WTC11 (cell line): ENCODE measurements around the gene TMEM151B. TPM values are rescaled to one million over a fixed set of nuclear protein-coding genes. Genes with fewer than 3 reads are reported as not detected.
"Not testable (repeated sequence)": the region's sequence is repeated elsewhere in the genome, so short reads cannot be mapped to it uniquely, and the experiment has no call there.

ENCODE experiments used
- ATAC-seq: fragments of 200-7000 bp; cut with Tn5 transposase; 2 replicates; pipeline ENCODE4 v1.10.0; 2021; ENCODE audit warnings: mild to moderate bottlenecking, moderate library complexity
- CTCF ChIA-PET: fragments of 300-600 bp; sonication (Branson Sonifier 250); formaldehyde crosslinking; loops from one replicate; lab custom pipeline; 2021; ENCODE audit warnings: antibody characterized with exemption; lab: Charles Lee
- POLR2A ChIA-PET: fragments of 350-600 bp; sonication (Branson Sonifier 250); formaldehyde crosslinking; loops from one replicate; lab custom pipeline; 2021; ENCODE audit warnings: antibody characterized with exemption; lab: Charles Lee
- DNase-seq: peaks from one replicate; pipeline ENCODE4 v3.0.0; 2021; ENCODE audit warnings: low spot score
- H3K27ac Mint-ChIP-seq: 2 replicates; pipeline ENCODE4 v1.8.0; 2021; ENCODE audit warnings: mixed read lengths
- H3K27me3 Mint-ChIP-seq: 2 replicates; pipeline ENCODE4 v1.8.0; 2021; ENCODE audit warnings: low read depth, mild to moderate bottlenecking, moderate library complexity, mixed read lengths
- H3K36me3 Mint-ChIP-seq: 2 replicates; pipeline ENCODE4 v1.8.0; 2021; ENCODE audit warnings: mixed read lengths
- H3K4me1 Mint-ChIP-seq: 2 replicates; pipeline ENCODE4 v1.8.0; 2022; ENCODE audit warnings: mixed read lengths
- H3K4me3 Mint-ChIP-seq: 2 replicates; pipeline ENCODE4 v1.8.0; 2021; ENCODE audit warnings: mild to moderate bottlenecking, moderate library complexity, mixed read lengths
- H3K9me3 Mint-ChIP-seq: 2 replicates; pipeline ENCODE4 v1.8.0; 2021; ENCODE audit warnings: mixed read lengths
- CREB1 ChIP-seq: sonication (generic); formaldehyde crosslinking; IDR thresholded peaks from 2 replicates; pipeline ENCODE4 v1.8.0; 2023; ENCODE audit warnings: mild to moderate bottlenecking, missing genetic modification reagents
- ELF4 ChIP-seq: sonication (generic); formaldehyde crosslinking; IDR thresholded peaks from 2 replicates; pipeline ENCODE4 v1.8.1; 2022; ENCODE audit warnings: low read depth, mild to moderate bottlenecking, moderate library complexity, missing genetic modification reagents
- GTF2I ChIP-seq: fragments of 250-450 bp; sonication (Bioruptor Pico); conservative IDR thresholded peaks from 2 replicates; pipeline ENCODE4 v1.4.0; 2021; ENCODE audit warnings: mild to moderate bottlenecking
- KAT7 ChIP-seq: sonication (generic); formaldehyde crosslinking; IDR thresholded peaks from 2 replicates; pipeline ENCODE4 v1.8.1; 2023; ENCODE audit warnings: missing genetic modification reagents, mild to moderate bottlenecking, borderline replicate concordance
- MYBL2 ChIP-seq: sonication (generic); formaldehyde crosslinking; IDR thresholded peaks from 2 replicates; pipeline ENCODE4 v1.8.1; 2023; ENCODE audit warnings: mild to moderate bottlenecking, moderate library complexity, missing genetic modification reagents
- NFATC4 ChIP-seq: fragments of 250-450 bp; sonication (Bioruptor Pico); IDR thresholded peaks from 2 replicates; pipeline ENCODE4 v1.9.0; 2021; ENCODE audit warnings: mild to moderate bottlenecking
- NR2C2 ChIP-seq: sonication (generic); formaldehyde crosslinking; IDR thresholded peaks from 2 replicates; pipeline ENCODE4 v1.8.0; 2022; ENCODE audit warnings: mild to moderate bottlenecking, missing genetic modification reagents
- OVOL2 ChIP-seq: fragments of 250-450 bp; sonication (Bioruptor Pico); IDR thresholded peaks from 2 replicates; pipeline ENCODE4 v1.9.0; 2021; ENCODE audit warnings: mild to moderate bottlenecking, borderline replicate concordance
- RORB ChIP-seq: fragments of 250-450 bp; sonication (Bioruptor Pico); IDR thresholded peaks from 2 replicates; pipeline ENCODE4 v1.9.0; 2021; ENCODE audit warnings: mild to moderate bottlenecking
- ZNF396 ChIP-seq: fragments of 250-450 bp; sonication (Bioruptor Pico); IDR thresholded peaks from 2 replicates; pipeline ENCODE4 v1.8.0; 2021; ENCODE audit warnings: mild to moderate bottlenecking, moderate library complexity, borderline replicate concordance
- ZNF416 ChIP-seq: fragments of 250-450 bp; sonication (Bioruptor Pico); IDR thresholded peaks from 2 replicates; pipeline ENCODE4 v1.9.0; 2021; ENCODE audit warnings: mild to moderate bottlenecking, inconsistent platforms
- total RNA-seq: library from RNA; stranded (reverse); gene quantifications from 3 replicates; pipeline ENCODE4 v1.2.3, GENCODE V29; 2021
- TF ChIP-seq, protein P1 (sequence below): sonication (generic); formaldehyde crosslinking; IDR thresholded peaks from 2 replicates; pipeline ENCODE4 v1.8.1; 2023; ENCODE audit warnings: mild to moderate bottlenecking, missing genetic modification reagents, moderate library complexity
- TF ChIP-seq, protein P2 (sequence below): sonication (generic); formaldehyde crosslinking; IDR thresholded peaks from 2 replicates; pipeline ENCODE4 v1.8.1; 2022; ENCODE audit warnings: low read depth, missing genetic modification reagents, borderline replicate concordance
- TF ChIP-seq, protein P3 (sequence below): sonication (generic); formaldehyde crosslinking; IDR thresholded peaks from 2 replicates; pipeline ENCODE4 v1.8.1; 2023; ENCODE audit warnings: mild to moderate bottlenecking, missing genetic modification reagents
- TF ChIP-seq, protein P4 (sequence below): fragments of 250-450 bp; sonication (Bioruptor Pico); conservative IDR thresholded peaks from 2 replicates; pipeline ENCODE4 v1.9.0; 2021; ENCODE audit warnings: mild to moderate bottlenecking
- TF ChIP-seq, protein P5 (sequence below): sonication (generic); formaldehyde crosslinking; IDR thresholded peaks from 2 replicates; pipeline ENCODE4 v1.8.1; 2023; ENCODE audit warnings: mild to moderate bottlenecking, missing genetic modification reagents, borderline replicate concordance
- TF ChIP-seq, protein P6 (sequence below): sonication (generic); formaldehyde crosslinking; IDR thresholded peaks from 2 replicates; pipeline ENCODE4 v1.8.0; 2022; ENCODE audit warnings: mild to moderate bottlenecking, missing genetic modification reagents
- TF ChIP-seq, protein P7 (sequence below): sonication (generic); formaldehyde crosslinking; IDR thresholded peaks from 2 replicates; pipeline ENCODE4 v1.8.1; 2023; ENCODE audit warnings: mild to moderate bottlenecking, missing genetic modification reagents

TMEM151B gene
- total RNA-seq, 1 experiment from 2014 or later, result 5.5 TPM

DNA sequence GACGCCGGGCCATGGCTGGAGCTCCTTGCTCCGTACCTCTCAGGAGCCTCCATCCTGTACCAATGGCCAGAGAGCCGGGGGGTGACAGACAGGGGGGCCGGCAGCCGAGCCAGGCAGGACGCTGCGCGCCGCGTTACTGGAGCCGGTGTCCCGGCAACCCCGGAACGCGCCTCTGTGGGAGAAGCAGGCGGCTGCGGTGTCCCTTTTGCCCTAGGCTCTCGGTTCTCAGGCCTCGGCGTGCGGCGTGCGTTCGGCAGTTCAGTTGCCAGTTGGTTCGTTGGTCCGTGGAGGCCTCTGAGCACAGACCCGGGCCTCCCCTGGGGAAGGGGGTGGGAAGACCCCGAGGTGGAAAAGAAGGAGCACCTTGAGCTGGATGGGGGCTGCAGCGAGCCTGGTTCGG, 72.2 kb downstream of the TMEM151B start, which contains the start of gene SPATS1:
TSS of gene SPATS1 (plus strand) at position 162 of the 400 bp plus-strand sequence. CDS start 446 bp downstream, outside the sequence.
- TF ChIP-seq CREB1 (no peak), NR2C2 (no peak), GTF2I (no peak), ZNF396 (no peak)
- TF ChIP-seq, protein P1, sequence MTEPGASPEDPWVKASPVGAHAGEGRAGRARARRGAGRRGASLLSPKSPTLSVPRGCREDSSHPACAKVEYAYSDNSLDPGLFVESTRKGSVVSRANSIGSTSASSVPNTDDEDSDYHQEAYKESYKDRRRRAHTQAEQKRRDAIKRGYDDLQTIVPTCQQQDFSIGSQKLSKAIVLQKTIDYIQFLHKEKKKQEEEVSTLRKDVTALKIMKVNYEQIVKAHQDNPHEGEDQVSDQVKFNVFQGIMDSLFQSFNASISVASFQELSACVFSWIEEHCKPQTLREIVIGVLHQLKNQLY, result no peak
- peak; percentile 67 for ATAC-seq
- Mint-ChIP-seq H3K4me3 (peak within 1 kb of the TSS; percentile 41), H3K36me3 (no peaks in the 10 kb centered on the region), H3K27ac (no peak within 1 kb of the TSS), H3K27me3 (peaks cover 28% of the 10 kb centered on the region), H3K4me1 (peaks cover 11% of the 10 kb centered on the region), H3K9me3 (no peaks in the 10 kb centered on the region)
- DNase-seq, result peak; percentile 71
- CTCF ChIA-PET, result interaction anchor here (0.7 to 3.2 kb wide), 6 partner anchors 30 to 108 kb away, joined by 3 to 18 read pairs (median 8); partner anchors contain the start of genes AARS2 and TMEM151B
- POLR2A ChIA-PET, result interaction anchor here (0.5 to 1.2 kb wide), 3 partner anchors 29 to 1908 kb away, joined by 3 read pairs; partner anchors contain the start of genes AARS2 and TMEM151B

DNA sequence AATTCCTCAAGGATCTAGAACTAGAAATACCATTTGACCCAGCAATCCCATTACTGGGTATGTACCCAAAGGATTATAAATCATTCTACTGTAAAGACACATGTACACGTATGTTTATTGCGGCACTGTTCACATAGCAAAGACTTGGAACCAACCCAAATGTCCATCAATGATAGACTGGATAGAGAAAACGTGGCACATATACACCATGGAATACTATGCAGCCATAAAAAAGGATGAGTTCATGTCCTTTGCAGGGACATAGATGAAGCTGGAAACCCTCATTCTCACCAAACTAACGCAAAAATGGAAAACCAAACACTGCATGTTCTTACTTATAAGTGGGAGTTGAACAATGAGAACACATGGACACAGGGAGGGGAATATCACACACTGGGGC, 76.6 kb downstream of the TMEM151B start:
- POLR2A ChIA-PET, H3K36me3 Mint-ChIP-seq, ATAC-seq, DNase-seq, H3K9me3 Mint-ChIP-seq, CTCF ChIA-PET, H3K4me3 Mint-ChIP-seq, H3K27ac Mint-ChIP-seq: not testable (repeated sequence)
- H3K27me3 Mint-ChIP-seq, result peaks cover 23% of the 10 kb centered on the region
- H3K4me1 Mint-ChIP-seq, result peaks cover 16% of the 10 kb centered on the region

DNA sequence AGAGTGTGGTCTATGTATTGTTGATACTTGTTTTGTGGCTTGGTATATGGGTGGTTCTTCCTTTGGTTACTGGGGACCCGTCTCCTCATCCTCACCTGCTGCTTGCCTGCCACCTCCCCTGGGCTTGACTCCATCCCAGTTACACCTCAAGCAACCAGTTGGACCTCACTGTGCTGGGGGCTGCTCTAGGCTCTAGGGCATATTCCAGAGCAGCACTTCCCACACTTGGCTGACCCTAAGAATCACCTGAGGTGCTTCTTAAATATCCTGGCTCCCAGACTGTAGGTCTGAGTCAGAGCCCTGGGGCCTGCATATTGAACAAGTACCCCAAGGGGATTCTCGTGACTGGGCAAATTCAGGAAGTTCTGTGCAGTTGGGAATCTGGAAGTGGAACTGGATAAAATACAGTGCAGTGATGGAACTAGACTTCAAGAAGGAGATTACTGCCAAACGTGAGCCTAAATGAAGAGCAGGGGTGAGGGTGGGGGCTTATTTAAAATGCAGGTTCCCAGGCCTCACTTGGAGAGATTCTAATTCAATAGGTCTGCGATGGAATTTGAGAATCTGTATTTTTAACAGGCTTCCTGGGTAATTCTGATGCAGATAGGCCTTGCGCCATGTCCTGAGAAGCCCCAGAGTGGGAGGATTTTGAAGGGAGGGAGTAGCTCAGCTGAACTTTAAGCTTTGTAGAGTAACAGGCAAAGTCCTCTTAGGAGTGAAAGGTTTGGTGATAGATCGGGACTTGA, 79.8 kb downstream of the TMEM151B start:
- no peaks in the 10 kb centered on the region for H3K9me3 Mint-ChIP-seq
- ATAC-seq (peak; percentile 71), DNase-seq (no peak)
- peak overlapping the region; percentile 85; the same call in 1 of the 2 replicates for H3K27ac Mint-ChIP-seq
- CTCF ChIA-PET, result interaction anchor here (0.9 to 1.0 kb wide), 3 partner anchors 20 to 37 kb away, joined by 3 to 4 read pairs (median 3); partner anchors contain the start of gene AARS2
- H3K4me1 Mint-ChIP-seq, result peaks cover 12% of the 10 kb centered on the region
- no peak overlapping the region for H3K4me3 Mint-ChIP-seq
- POLR2A ChIA-PET, result no interaction called here
- no peaks in the 10 kb centered on the region for H3K36me3 Mint-ChIP-seq
- H3K27me3 Mint-ChIP-seq, result peaks cover 5% of the 10 kb centered on the region
- no peak for TF ChIP-seq OVOL2 (CRISPR knock-in tag)
- TF ChIP-seq KAT7 (CRISPR knock-in tag), result no peak
- TF ChIP-seq ZNF416 (CRISPR knock-in tag), result no peak
- TF ChIP-seq, protein P2, sequence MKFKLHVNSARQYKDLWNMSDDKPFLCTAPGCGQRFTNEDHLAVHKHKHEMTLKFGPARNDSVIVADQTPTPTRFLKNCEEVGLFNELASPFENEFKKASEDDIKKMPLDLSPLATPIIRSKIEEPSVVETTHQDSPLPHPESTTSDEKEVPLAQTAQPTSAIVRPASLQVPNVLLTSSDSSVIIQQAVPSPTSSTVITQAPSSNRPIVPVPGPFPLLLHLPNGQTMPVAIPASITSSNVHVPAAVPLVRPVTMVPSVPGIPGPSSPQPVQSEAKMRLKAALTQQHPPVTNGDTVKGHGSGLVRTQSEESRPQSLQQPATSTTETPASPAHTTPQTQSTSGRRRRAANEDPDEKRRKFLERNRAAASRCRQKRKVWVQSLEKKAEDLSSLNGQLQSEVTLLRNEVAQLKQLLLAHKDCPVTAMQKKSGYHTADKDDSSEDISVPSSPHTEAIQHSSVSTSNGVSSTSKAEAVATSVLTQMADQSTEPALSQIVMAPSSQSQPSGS, result no peak
- no peak for TF ChIP-seq ZNF396
- TF ChIP-seq, protein P3, sequence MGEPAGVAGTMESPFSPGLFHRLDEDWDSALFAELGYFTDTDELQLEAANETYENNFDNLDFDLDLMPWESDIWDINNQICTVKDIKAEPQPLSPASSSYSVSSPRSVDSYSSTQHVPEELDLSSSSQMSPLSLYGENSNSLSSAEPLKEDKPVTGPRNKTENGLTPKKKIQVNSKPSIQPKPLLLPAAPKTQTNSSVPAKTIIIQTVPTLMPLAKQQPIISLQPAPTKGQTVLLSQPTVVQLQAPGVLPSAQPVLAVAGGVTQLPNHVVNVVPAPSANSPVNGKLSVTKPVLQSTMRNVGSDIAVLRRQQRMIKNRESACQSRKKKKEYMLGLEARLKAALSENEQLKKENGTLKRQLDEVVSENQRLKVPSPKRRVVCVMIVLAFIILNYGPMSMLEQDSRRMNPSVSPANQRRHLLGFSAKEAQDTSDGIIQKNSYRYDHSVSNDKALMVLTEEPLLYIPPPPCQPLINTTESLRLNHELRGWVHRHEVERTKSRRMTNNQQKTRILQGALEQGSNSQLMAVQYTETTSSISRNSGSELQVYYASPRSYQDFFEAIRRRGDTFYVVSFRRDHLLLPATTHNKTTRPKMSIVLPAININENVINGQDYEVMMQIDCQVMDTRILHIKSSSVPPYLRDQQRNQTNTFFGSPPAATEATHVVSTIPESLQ (CRISPR knock-in tag), result no peak
- TF ChIP-seq, protein P4, sequence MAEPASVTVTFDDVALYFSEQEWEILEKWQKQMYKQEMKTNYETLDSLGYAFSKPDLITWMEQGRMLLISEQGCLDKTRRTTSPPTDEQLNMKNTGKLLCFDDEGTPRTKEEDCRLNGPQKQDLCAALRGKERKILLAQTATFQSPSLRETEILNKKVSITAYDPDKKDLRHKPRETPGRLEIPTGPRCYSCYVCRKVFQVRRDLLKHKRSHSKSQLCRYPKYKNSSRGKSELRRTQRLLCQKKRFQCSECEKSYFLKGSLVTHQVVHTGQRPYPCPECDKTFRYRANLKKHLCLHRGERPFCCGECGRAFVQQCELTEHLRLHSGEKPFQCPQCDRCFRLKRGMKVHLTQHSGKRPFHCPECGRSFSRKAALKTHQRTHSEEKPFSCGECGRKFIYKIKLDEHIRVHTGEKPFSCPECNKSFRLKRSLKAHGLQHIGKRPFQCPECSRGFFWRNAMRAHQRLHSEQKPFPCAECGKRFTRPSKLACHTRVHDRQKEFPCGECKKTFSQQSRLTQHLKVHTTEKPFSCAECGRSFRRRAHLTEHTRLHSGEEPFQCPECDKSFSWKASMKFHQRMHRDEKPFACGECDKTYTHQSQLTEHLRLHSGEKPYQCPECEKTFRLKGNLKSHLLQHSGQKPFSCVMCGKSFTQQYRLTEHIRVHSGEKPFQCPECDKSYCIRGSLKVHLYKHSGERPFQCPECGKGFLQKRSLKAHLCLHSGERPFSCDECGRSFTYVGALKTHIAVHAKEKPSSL (CRISPR knock-in tag), result no peak
- TF ChIP-seq, protein P5, sequence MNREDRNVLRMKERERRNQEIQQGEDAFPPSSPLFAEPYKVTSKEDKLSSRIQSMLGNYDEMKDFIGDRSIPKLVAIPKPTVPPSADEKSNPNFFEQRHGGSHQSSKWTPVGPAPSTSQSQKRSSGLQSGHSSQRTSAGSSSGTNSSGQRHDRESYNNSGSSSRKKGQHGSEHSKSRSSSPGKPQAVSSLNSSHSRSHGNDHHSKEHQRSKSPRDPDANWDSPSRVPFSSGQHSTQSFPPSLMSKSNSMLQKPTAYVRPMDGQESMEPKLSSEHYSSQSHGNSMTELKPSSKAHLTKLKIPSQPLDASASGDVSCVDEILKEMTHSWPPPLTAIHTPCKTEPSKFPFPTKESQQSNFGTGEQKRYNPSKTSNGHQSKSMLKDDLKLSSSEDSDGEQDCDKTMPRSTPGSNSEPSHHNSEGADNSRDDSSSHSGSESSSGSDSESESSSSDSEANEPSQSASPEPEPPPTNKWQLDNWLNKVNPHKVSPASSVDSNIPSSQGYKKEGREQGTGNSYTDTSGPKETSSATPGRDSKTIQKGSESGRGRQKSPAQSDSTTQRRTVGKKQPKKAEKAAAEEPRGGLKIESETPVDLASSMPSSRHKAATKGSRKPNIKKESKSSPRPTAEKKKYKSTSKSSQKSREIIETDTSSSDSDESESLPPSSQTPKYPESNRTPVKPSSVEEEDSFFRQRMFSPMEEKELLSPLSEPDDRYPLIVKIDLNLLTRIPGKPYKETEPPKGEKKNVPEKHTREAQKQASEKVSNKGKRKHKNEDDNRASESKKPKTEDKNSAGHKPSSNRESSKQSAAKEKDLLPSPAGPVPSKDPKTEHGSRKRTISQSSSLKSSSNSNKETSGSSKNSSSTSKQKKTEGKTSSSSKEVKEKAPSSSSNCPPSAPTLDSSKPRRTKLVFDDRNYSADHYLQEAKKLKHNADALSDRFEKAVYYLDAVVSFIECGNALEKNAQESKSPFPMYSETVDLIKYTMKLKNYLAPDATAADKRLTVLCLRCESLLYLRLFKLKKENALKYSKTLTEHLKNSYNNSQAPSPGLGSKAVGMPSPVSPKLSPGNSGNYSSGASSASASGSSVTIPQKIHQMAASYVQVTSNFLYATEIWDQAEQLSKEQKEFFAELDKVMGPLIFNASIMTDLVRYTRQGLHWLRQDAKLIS (CRISPR knock-in tag), result no peak
- TF ChIP-seq RORB, result no peak
- TF ChIP-seq ELF4, result no peak
- TF ChIP-seq MYBL2 (CRISPR knock-in tag), result no peak
- no peak for TF ChIP-seq NFATC4 (CRISPR knock-in tag)
- TF ChIP-seq, protein P6, sequence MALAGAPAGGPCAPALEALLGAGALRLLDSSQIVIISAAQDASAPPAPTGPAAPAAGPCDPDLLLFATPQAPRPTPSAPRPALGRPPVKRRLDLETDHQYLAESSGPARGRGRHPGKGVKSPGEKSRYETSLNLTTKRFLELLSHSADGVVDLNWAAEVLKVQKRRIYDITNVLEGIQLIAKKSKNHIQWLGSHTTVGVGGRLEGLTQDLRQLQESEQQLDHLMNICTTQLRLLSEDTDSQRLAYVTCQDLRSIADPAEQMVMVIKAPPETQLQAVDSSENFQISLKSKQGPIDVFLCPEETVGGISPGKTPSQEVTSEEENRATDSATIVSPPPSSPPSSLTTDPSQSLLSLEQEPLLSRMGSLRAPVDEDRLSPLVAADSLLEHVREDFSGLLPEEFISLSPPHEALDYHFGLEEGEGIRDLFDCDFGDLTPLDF (CRISPR knock-in tag), result no peak
- TF ChIP-seq, protein P7, sequence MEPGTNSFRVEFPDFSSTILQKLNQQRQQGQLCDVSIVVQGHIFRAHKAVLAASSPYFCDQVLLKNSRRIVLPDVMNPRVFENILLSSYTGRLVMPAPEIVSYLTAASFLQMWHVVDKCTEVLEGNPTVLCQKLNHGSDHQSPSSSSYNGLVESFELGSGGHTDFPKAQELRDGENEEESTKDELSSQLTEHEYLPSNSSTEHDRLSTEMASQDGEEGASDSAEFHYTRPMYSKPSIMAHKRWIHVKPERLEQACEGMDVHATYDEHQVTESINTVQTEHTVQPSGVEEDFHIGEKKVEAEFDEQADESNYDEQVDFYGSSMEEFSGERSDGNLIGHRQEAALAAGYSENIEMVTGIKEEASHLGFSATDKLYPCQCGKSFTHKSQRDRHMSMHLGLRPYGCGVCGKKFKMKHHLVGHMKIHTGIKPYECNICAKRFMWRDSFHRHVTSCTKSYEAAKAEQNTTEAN (CRISPR knock-in tag), result no peak
